ENCODE data around the gene UBE2H. TPM values are rescaled to one million over a fixed set of nuclear protein-coding genes. Genes with fewer than 3 reads are reported as not detected.

UBE2H gene
- total RNA-seq, 1 experiment from 2014 or later, result 75.1 TPM

DNA sequence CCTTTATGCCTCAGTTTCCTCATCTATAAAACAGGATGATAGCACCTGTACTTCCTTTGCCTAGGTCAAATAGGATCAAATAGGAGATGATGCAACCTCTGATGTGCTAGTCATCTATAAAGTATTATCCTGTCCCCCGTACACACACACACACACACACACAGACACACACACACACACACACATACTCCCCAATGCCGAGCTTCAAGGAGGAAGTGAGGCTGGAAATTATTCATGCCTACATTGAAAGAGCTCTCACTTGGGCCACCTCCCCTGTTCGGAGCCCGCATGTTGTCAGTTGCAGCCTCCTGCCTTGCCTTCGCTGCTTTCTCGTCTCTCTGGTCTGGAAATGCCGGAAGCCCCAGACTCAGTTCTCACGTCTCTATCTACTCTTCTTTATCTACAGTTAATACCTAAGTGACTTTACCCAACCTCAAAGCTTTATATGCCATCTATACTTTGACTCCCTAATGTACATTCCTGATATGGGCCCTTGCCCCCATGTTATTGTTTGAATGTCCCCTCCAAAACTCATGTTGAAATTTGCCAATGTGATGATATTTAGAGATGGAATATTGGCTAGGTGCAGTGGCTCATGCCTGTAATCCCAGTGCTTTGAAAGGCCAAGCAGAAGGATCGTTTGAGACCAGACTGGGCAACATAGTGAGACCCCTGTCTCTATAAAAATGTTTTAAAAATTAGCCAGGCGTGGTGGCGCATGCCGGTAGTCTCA is 6.9 kb upstream of the UBE2H start:
- Histone ChIP-seq H3K9ac (ENCODE audit: extremely low read depth, insufficient read length, low read length) (no peak overlapping the region), H3K79me1 (ENCODE audit: insufficient read depth, low read depth, low read length, poor library complexity, severe bottlenecking) (no peaks in the 10 kb centered on the region), H3K4me2 (ENCODE audit: insufficient read depth, insufficient read length, low read length) (no peak overlapping the region), H4K91ac (ENCODE audit: insufficient read length, low read depth, low read length) (no peak overlapping the region), H3K79me2 (ENCODE audit: insufficient read depth, low read length) (no peaks in the 10 kb centered on the region), H2BK15ac (ENCODE audit: low read depth, low read length) (no peak overlapping the region), H3K4me1 (ENCODE audit: insufficient read depth, low read length) (peaks cover 2% of the 10 kb centered on the region; the same call in 1 of the 2 replicates), H2BK120ac (ENCODE audit: low read depth, low read length, poor library complexity, severe bottlenecking) (no peak overlapping the region), H3K56ac (ENCODE audit: insufficient read length, low read depth, low read length) (no peak overlapping the region), H2BK12ac (ENCODE audit: insufficient read length, low read depth, low read length) (no peak overlapping the region), H2AFZ (ENCODE audit: low read length) (no peak overlapping the region), H3K4ac (ENCODE audit: low read depth, low read length) (no peak overlapping the region), H3K27ac (ENCODE audit: insufficient read length, low read depth, low read length) (no peak overlapping the region), H4K20me1 (ENCODE audit: control insufficient read depth, insufficient read depth, insufficient read length) (no peaks in the 10 kb centered on the region), H4K5ac (ENCODE audit: insufficient read length, low read depth, low read length) (no peak overlapping the region), H3K23ac (ENCODE audit: insufficient read length, low read depth, low read length) (no peak overlapping the region), H2AK5ac (ENCODE audit: insufficient read length, low read length) (no peak overlapping the region), H3K14ac (ENCODE audit: insufficient read depth, low read length) (no peak overlapping the region), H4K8ac (replicated peaks; ENCODE audit: insufficient read length, low read depth, low read length) (no peak overlapping the region), H3K18ac (ENCODE audit: insufficient read length, low read depth, low read length) (no peak overlapping the region), H3K27me3 (ENCODE audit: insufficient read depth, low read length) (no peaks in the 10 kb centered on the region), H2BK5ac (ENCODE audit: insufficient read length, low read length) (no peak overlapping the region), H3T11ph (ENCODE audit: low read length) (no peak overlapping the region), H3K23me2 (ENCODE audit: insufficient read length, low read depth, low read length, poor library complexity, severe bottlenecking) (no peaks in the 10 kb centered on the region), H3K9me3 (ENCODE audit: control insufficient read depth, low read depth, low read length) (no peaks in the 10 kb centered on the region), H2BK20ac (ENCODE audit: low read depth, low read length, poor library complexity, severe bottlenecking) (no peak overlapping the region)
- DNase-seq, result no peak
- TF ChIP-seq, protein P1, sequence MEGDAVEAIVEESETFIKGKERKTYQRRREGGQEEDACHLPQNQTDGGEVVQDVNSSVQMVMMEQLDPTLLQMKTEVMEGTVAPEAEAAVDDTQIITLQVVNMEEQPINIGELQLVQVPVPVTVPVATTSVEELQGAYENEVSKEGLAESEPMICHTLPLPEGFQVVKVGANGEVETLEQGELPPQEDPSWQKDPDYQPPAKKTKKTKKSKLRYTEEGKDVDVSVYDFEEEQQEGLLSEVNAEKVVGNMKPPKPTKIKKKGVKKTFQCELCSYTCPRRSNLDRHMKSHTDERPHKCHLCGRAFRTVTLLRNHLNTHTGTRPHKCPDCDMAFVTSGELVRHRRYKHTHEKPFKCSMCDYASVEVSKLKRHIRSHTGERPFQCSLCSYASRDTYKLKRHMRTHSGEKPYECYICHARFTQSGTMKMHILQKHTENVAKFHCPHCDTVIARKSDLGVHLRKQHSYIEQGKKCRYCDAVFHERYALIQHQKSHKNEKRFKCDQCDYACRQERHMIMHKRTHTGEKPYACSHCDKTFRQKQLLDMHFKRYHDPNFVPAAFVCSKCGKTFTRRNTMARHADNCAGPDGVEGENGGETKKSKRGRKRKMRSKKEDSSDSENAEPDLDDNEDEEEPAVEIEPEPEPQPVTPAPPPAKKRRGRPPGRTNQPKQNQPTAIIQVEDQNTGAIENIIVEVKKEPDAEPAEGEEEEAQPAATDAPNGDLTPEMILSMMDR (conservative IDR thresholded peaks at IDR 0.05), result no peak
- Mint-ChIP-seq H3K27me3 (ENCODE audit: low read depth) (no peaks in the 10 kb centered on the region), H3K9me3 (no peaks in the 10 kb centered on the region; a peak in 1 of 5 replicates), H3K4me3 (no peak overlapping the region), H3K27ac (no peak overlapping the region), H3K4me1 (peaks cover 9 to 16% of the 10 kb centered on the region in 2 experiments; a peak in 2 of 4 replicates), H3K36me3 (ENCODE audit: insufficient read depth in 1 of 3, low read depth in 3 of 3) (no peaks in the 10 kb centered on the region)
- WGBS (ENCODE audit: extremely low coverage, insufficient read length, low lambda C conversion rate), result no CpG with 5 or more reads among the region's 12 CpGs
